IMR-90 (cell line): Measurements from ENCODE around the gene CD81.

Experiments used
- CEBPB ChIP-seq: IDR thresholded peaks from 2 replicates; pipeline ENCODE4 v1.6.1; 2012; ENCODE audit warnings: low read depth, low read length, improper control_type of control experiment
- CTCF ChIP-seq: conservative IDR thresholded peaks from 2 replicates; pipeline ENCODE4 v1.5.1; 2012; ENCODE audit warnings: mild to moderate bottlenecking, low read depth, low read length, improper control_type of control experiment
- MAFK ChIP-seq: IDR thresholded peaks from 2 replicates; pipeline ENCODE4 v1.6.1; 2012; ENCODE audit warnings: low read depth, low read length, improper control_type of control experiment
- MAZ ChIP-seq: IDR thresholded peaks from 2 replicates; pipeline ENCODE4 v1.6.1; 2012; ENCODE audit warnings: low read depth, mild to moderate bottlenecking, low read length, improper control_type of control experiment, moderate library complexity, borderline replicate concordance
- MXI1 ChIP-seq: IDR thresholded peaks from 2 replicates; pipeline ENCODE4 v1.6.1; 2012; ENCODE audit warnings: low read depth, mild to moderate bottlenecking, low read length, moderate library complexity, borderline replicate concordance
- NFE2L2 ChIP-seq: fragments of 150-350 bp; IDR thresholded peaks from 2 replicates; pipeline ENCODE4 v1.6.1; 2016; ENCODE audit warnings: low read depth, mild to moderate bottlenecking, low read length
- POLR2A ChIP-seq: IDR thresholded peaks from 2 replicates; pipeline ENCODE4 v1.6.1; 2012; ENCODE audit warnings: mild to moderate bottlenecking, low read depth, low read length
- RAD21 ChIP-seq: IDR thresholded peaks from 2 replicates; pipeline ENCODE4 v1.6.1; 2012; ENCODE audit warnings: low read length, improper control_type of control experiment
- RCOR1 ChIP-seq: IDR thresholded peaks from 2 replicates; pipeline ENCODE4 v1.6.1; 2012; ENCODE audit warnings: mild to moderate bottlenecking, low read length, improper control_type of control experiment; ENCODE audit not compliant: insufficient replicate concordance
- RFX5 ChIP-seq: IDR thresholded peaks from 2 replicates; pipeline ENCODE4 v1.8.0; 2012; ENCODE audit warnings: low read depth, mild to moderate bottlenecking, low read length, moderate library complexity
- SMC3 ChIP-seq: fragments of 150-350 bp; IDR thresholded peaks from 2 replicates; pipeline ENCODE4 v1.6.1; 2016; ENCODE audit warnings: low read depth, mild to moderate bottlenecking, antibody characterized with exemption, low read length, moderate library complexity
- USF2 ChIP-seq: fragments of 150-350 bp; IDR thresholded peaks from 2 replicates; pipeline ENCODE4 v1.6.1; 2017; ENCODE audit warnings: mild to moderate bottlenecking, antibody characterized with exemption, low read length, low read depth

GRCh38 chr11:2435288-2436012 lies 58.3 kb downstream of the CD81 start:
- TF ChIP-seq POLR2A = no peak
- no peak for TF ChIP-seq CTCF
- TF ChIP-seq RFX5 = no peak
- no peak for TF ChIP-seq CEBPB
- no peak for TF ChIP-seq SMC3
- TF ChIP-seq RAD21 = no peak
- TF ChIP-seq RCOR1 = no peak
- TF ChIP-seq NFE2L2 = no peak
- no peak for TF ChIP-seq MAFK
- TF ChIP-seq MAZ = no peak
- TF ChIP-seq USF2 = no peak
- no peak for TF ChIP-seq MXI1
